Peyer's patch (tissue), 4 donors: Measurements from ENCODE around the gene ETV2.

Experiments
- POLR2A ChIP-seq, 2 donors: fragments of 450-650 bp; IDR thresholded peaks; one replicate each; pipeline ENCODE4 v1.5.1; 2017; ENCODE audit warnings: antibody characterized with exemption in 2 of 2, mild to moderate bottlenecking in 2 of 2, moderate library complexity in 2 of 2
- TF ChIP-seq, protein P1 (sequence below), 6 experiments: fragments of 450-650 bp in 4 of 6; fragments of 200-600 bp in 2 of 6; sonication (generic) in 1 of 6; IDR thresholded peaks; one replicate each; pipeline ENCODE4 v1.5.1; 2017 to 2019; ENCODE audit warnings: antibody characterized with exemption in 6 of 6, mild to moderate bottlenecking in 3 of 6, moderate library complexity in 1 of 6

GRCh38 chr19:35636651-35637050 is 4.9 kb upstream of the ETV2 start:
- TF ChIP-seq, protein P1, sequence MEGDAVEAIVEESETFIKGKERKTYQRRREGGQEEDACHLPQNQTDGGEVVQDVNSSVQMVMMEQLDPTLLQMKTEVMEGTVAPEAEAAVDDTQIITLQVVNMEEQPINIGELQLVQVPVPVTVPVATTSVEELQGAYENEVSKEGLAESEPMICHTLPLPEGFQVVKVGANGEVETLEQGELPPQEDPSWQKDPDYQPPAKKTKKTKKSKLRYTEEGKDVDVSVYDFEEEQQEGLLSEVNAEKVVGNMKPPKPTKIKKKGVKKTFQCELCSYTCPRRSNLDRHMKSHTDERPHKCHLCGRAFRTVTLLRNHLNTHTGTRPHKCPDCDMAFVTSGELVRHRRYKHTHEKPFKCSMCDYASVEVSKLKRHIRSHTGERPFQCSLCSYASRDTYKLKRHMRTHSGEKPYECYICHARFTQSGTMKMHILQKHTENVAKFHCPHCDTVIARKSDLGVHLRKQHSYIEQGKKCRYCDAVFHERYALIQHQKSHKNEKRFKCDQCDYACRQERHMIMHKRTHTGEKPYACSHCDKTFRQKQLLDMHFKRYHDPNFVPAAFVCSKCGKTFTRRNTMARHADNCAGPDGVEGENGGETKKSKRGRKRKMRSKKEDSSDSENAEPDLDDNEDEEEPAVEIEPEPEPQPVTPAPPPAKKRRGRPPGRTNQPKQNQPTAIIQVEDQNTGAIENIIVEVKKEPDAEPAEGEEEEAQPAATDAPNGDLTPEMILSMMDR (IDR thresholded peaks at IDR 0.05), result no peak
- no peak for TF ChIP-seq POLR2A (IDR thresholded peaks at IDR 0.05)
